ENCODE results near the gene SLC8A3.

Gene SLC8A3

GRCh38 chr14:70127186-70127585 is 61.6 kb downstream of the SLC8A3 start:
- TF ChIP-seq, protein P1, sequence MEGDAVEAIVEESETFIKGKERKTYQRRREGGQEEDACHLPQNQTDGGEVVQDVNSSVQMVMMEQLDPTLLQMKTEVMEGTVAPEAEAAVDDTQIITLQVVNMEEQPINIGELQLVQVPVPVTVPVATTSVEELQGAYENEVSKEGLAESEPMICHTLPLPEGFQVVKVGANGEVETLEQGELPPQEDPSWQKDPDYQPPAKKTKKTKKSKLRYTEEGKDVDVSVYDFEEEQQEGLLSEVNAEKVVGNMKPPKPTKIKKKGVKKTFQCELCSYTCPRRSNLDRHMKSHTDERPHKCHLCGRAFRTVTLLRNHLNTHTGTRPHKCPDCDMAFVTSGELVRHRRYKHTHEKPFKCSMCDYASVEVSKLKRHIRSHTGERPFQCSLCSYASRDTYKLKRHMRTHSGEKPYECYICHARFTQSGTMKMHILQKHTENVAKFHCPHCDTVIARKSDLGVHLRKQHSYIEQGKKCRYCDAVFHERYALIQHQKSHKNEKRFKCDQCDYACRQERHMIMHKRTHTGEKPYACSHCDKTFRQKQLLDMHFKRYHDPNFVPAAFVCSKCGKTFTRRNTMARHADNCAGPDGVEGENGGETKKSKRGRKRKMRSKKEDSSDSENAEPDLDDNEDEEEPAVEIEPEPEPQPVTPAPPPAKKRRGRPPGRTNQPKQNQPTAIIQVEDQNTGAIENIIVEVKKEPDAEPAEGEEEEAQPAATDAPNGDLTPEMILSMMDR (IDR thresholded peaks at IDR 0.05): no peak

GRCh38 chr14:70123796-70124195 is 65.0 kb downstream of the SLC8A3 start:
- TF ChIP-seq, protein P1 (IDR thresholded peaks at IDR 0.05): no peak

DNA sequence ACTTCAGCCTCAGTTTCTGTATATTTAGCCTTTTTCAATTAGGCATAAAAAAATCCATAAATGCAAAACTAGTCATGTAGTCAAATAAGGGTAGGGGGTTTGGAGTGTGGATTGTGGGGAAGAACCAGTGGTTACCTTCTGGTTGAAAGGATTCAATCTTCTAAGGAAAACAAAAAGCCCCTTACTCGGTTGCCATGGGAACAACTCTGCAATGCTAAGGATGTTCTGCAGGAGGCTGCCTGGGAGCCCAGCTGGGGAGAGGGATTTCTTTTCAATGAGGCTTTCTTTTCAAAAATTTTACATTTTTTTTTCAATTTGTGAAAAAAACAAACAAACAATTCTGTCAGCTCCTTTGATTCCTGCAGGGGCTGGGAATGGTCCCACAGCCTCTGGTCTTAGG is 67.2 kb downstream of the SLC8A3 start:
- TF ChIP-seq, protein P1 (IDR thresholded peaks at IDR 0.05): no peak

GRCh38 chr14:70118064-70118463 is 70.7 kb downstream of the SLC8A3 start:
- TF ChIP-seq, protein P1 (IDR thresholded peaks at IDR 0.05): no peak

- TF ChIP-seq, protein P1 (IDR thresholded peaks at IDR 0.05): no peak
Measured at GRCh38 chr14:70116278-70116677, 72.5 kb downstream of the SLC8A3 start.

GRCh38 chr14:70114621-70115156 is 74.1 kb downstream of the SLC8A3 start:
- TF ChIP-seq, protein P1 (IDR thresholded peaks at IDR 0.05): no peak

DNA sequence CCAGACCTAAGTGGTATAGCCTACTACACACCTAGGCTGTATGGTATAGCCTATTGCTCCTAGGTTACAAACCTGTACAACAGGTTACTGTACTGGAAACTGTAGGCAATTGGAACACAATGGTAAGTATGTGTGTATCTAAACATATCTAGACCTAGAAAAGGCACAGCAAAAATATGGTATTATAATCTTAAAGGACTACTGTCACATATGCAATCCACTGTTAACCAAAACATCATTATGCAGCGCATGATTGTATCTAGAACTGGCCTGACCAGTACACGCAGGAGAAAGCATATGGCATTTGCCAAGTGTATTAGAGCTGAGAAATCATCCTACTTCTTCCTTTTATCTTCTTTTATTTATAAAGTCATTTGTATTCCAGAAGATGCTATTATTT is 75.5 kb downstream of the SLC8A3 start:
- TF ChIP-seq, protein P1 (IDR thresholded peaks at IDR 0.05): no peak

GRCh38 chr14:70108419-70108818 is 80.3 kb downstream of the SLC8A3 start:
- TF ChIP-seq, protein P1 (IDR thresholded peaks at IDR 0.05): no peak
